Putamen (tissue), 1 donor: ENCODE results near the gene CNKSR3.
"Not testable (repeated sequence)": the region's sequence is repeated elsewhere in the genome, so short reads cannot be mapped to it uniquely, and the experiment has no call there.

ENCODE experiments used
- DNase-seq: peaks from one replicate; pipeline ENCODE4 v3.0.0-alpha.2; 2016; ENCODE audit warnings: low spot score

Gene CNKSR3

DNA sequence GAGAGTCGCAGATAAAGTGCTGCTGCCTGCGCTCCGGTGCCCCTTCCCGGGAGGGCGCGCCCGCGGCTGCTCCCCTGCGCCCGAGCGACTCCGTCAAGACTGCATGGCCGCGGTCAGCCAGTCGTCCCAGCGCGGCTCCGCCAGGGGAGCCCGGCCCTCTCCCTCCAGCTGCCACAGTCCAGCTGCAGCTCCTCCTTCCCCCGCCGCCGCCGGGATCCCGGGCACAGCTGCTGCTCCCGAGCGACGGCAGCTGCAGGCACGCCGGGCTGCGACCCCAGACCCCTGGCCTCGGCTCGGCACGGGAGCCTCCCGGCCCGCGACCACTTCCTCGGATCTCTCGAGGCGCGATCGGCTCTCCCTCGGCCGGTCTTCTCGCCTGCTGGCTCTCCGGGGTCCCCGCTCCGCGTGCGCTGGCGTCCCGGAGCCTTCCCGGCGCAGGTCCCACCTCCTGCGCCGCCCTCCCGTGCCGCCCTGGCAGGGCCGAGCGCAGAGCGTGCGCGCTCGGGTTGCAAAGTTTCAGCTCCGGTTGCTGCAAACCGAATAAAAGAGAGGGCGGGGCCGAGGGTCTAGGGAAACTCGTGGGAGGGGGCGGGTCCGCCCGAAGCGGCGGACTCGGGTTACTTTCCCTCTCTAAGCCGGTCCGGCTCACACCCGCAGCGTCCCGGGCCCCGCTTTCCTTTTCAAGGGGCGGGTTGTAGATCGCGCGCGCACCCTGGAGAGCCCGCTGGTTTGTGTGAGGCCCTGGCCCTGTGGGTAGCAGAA, at the start of gene CNKSR3:
CNKSR3 (minus strand) TSS at position 542 of the 762 bp plus-strand sequence. CDS start 571 bp downstream, outside the sequence.
- DNase-seq: peak; percentile 78

DNA sequence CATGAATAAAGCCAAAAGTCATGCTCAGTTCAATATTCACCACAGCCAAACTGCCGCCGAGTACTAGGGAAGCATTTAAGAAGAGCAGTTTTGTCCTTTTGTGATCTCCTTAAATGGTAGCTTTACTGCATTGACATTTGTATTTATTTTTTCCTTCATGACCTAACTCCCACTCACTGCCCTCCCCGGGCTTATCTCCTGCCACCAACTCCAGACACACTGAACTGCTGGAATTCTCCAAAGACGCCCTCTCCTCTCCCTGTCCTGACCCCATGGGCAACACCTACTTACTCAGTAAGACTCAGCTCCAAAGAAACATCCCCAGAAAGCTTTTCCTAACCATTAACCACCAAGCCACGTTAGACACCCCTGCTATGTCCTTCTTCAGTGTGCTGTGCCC, 48.5 kb upstream of the CNKSR3 start:
- DNase-seq: no peak

DNA sequence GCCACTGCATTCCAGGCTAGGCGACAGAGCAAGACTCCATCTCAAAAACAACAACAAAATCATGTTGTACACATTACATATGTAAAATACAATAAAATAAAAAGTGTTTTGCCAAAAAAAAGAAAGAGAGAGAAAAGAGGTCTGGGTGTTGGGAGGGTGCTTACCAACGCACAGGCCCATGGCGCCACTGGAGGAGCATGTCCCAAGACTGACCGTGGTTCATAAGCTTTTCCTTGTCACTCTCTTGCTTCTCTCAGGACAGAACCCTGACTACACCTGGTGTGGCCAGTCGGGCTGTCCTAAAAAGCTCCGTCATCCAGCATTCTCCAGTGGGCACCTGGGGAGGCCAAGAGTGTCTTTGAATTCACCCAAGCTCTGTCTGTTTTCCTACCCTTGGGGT, 48.0 kb upstream of the CNKSR3 start:
- DNase-seq: no peak

DNA sequence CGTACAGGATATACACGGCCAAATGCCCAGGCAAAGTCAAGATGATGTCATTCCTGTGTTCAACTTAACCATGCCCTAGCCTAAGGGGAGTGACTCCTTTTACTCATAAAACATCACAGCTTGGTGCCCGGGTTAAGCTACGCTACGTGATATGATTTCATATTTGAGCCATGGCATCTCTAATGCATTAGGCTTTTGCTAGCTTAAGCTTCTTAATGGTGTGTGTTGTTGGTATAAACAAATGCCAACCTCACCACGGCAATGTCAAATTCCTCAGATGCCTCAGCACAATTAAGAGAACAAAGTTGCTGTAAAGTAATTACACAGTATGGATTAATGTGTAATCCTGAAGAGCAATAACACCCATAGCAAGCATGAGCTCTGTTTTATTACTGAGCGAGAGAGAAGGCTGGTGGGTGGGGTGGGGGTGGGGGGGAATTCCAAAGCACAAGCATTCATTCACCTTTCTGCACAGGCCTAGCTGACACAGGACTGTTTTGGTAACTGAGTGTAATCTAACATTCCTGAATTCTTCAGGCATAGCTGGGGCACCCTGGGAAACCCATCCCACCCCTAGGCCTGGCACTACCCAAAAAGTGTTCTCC, 44.7 kb upstream of the CNKSR3 start:
- DNase-seq: no peak

DNA sequence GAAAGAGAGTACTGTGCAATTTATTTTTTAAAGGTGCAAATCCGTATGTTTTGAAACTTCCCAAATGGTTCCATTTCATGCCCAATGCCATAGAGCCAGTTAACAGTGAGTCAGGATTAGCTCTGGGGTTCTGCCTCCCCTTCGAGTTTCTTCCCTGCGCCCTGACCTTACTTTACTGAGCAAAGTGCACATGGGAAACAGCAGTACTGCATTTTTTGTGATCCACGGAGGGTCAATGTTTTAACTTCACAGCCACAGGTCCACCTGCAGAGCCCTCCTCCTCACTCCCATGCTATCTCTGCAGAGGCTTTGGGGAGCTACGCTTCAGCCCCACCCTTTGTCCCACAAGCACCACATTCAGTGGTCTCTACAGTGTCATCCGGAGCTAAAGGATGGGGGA, 44.0 kb upstream of the CNKSR3 start:
- no peak for DNase-seq

DNA sequence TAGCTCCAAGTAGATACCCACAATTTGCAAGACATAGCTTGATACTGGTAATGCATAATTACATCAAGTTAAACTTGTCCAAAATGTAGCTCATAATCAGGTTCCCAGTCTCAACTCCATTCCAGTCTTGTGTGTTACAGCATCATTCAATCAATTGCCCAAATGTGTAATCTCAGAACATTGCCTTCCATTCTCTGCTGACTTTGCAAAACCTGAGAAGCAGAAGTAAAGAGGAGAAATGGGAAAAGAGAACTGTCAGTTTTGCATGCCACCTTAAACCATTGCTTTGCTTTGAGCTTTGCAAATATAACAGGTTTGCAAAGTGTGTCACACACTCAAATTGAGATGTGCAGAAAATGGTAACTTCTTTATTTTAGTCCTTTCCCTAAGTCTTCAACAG, 40.3 kb upstream of the CNKSR3 start:
- DNase-seq: no peak

DNA sequence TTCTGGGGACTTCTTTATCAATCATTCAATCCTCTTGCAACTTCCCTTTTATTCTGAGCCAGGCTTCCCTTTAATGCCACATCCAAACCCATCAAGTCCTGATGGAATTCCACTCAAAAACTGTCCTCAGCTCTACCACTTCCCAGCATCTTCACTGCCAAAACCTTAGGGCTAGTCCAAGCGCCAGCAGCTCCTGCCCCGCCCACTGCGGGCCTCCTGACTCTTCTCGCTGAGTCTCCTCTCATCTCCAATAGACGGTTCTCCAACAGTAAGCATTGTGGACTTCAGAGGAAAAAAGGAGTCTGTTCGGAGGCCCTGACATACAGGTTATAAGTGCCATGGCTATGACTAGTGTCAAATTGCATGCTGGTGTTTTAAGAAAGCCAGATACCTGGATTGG, 38.7 kb upstream of the CNKSR3 start:
- DNase-seq: no peak

DNA sequence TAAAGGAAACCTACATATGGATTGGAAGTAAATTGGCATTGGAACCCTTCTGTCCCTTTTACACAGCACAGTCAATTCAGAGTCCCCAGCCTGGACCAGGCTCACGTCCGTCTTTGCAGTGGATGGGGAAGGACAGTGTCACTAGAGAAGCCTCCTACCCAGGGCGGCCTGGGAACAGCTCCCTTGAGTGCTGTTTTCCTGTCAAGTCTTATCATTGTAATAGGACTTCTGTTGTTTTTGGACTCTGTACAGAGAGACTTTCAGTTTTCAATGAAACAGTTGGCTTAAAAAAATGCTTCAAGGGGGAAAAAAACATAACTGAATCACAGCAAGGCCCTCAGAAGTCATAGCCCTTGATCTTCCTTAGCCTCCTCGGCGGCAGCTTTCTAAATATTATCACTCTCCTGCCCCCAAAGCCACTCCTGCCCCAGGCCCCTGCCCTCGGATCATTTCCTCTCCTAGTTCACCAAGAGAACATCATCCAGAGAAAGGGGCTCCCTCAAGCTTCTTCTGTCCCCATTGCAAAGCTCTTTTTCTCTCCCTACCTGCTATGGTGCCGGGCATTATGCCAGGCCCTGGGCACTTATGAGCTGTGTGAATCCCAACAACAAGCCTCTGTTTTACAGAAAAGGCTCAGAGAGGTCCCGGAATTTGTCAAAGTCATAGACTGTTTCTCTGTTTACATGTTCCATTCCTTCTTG, 37.8 kb upstream of the CNKSR3 start:
- peak; percentile 19 for DNase-seq

DNA sequence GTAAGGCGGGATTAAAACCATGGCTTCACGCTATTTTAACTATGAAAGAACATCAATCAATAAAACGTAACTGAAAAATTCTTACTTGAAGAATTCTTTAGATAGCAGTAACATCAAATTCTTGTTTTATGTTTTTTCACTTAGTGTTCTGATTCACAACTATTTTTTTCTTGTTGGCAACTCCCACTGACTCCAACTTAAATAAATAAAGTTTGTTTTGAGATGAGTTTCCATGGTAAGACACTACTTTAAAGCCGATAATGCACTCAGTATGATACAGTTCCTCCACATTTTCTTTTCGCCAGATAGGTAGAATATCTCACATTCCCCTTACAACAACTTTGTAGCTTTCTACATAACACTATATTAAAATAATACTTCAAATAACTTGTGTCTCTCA, 33.1 kb upstream of the CNKSR3 start:
- no peak for DNase-seq

DNA sequence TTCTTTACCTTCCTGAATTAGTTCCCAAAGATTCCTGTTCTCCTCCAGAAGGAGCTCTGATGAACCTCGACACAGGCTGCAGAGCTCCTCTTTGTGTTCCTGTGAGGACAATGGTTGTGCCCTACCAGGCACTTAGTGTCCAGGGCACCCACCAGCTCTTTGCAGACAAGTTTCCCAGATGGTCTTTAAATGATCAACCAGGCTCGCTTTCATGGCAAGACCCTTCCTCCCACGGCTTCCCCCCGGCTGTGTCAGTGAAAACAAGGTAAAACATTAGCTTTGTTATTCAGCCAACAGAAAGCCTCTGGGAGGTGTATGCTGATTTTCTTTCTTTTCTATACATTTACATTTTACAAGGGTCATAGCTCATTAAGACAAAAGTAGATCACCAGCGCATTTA, 32.3 kb upstream of the CNKSR3 start:
- DNase-seq: no peak

DNA sequence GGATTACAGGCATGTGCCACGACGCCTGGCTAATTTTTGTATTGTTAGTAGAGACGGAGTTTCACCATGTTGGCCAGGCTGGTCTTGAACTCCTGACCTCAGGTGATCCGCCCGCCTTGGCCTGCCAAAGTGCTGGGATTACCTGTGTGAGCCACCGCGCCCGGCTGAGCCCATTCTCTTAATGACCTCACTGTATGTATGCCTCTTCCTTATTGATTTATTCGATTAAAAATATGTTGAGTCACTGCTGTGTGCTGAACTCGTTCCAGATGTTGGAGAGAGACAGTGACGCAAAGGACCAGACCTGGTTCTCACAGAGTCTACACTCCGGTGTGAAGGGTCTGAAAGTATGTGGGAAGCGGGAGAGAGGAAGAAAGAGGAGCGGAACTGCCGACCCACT, 31.4 kb upstream of the CNKSR3 start:
- DNase-seq: not testable (repeated sequence)

DNA sequence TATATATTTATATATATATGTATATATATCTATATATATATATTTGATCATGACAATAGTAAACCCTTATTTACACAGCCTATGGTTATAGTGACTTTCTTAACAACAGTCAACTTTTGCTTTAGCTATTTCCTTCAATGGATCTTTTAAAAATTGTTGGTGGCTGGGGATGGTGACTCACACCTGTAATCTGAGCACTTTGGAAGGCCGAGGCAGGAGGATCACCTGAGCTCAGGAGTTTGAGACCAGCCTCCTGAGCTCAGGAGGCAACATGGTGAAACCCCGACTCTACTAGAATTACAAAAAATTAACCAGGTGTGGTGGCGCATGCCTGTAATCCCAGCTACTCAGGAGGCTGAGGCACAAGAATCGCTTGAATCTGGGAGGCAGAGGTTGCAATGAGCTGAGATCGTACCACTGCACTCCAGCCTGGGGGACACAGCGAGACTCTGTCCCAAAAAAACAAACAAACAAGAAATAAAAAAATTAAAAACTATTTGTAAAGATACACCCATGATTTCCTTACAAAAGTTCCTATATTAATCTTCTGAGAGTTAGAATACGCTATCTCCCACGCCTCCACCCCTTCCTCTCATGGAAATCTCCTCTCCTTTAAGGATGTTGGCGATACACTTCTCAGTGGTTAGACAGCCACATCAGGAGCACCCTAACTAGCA, 29.2 kb upstream of the CNKSR3 start:
- DNase-seq: no peak

DNA sequence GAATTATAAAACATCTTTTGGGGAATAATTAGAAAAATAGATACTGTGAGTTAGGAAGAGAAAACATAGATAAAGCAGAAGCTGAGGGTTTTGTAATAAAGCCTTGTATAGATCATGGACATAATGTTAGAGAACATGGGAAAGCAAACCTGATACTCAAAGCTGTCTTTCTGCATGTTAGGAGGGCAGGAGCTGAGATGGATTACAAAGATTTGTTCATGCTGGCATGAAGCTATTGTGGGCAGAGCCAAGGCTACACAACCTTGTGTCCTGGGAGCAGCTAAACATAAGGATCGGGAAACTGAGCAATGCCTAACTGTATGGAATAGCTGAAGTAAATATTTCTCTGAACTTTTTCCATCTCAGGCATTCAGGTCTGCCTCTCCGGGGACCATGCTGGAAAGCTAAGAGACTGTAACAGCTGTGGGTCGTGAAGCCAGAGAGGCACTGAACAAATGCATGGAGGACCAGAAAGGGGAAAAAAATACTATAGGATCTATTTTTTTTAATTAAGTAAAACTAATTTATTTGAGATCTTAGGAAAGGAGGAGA, 28.2 kb upstream of the CNKSR3 start:
- DNase-seq: no peak

DNA sequence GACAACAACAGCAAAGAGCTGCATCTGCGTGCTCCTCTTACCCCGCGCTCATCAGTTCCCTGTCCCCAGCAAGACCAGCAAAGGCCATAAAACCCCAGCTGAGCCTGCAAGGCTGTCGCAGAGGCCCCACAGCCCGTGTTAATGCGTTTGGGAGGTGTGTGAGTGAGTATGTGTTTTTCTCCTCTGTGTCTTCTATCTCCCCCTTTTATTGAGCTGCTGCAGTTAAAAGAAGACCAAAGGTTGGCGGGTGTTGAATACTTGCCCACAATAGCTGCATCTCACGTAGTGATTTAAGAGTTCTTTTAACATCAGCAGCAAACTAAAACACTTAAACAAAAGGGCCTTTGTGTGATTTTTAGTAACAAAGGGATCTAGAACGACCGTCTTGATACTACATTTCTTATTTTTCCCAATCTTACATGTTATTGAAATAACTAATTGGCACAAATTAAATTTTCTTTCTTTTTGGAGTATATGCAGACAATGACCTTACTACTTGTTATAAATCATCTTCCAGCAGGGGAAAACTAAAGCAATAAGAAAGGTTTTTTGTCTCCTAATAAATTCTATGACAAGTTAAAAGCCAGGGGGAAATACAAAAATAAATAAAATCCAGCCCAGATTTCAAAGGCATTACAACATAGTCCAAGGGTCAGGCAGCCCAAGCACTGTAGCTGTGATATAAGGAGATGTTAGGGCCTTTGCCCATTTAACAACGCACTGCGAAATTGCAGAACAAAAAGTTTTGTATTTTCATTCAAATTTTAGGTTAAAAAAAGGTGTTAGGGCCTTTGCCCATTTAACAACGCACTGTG, 27.2 kb upstream of the CNKSR3 start:
- DNase-seq: peak; percentile 3

DNA sequence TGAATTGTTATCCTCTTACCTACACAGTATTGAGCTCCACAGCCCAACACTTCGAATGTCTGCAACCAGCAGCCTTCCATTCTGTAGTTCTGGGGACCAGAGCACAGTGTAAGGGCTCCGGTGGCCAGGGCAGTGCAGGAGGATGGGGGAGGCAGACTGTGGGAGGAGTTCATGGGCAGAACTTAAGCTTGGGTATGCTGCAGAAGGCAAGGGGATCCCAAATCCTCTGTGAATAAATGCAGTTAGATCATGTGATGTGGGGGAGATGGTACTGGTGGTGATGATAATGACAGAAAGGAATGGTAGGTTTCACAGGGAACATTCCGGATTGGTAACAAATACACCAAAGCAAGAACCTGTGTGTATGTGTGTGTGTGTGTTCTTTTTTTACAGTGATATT, 26.5 kb upstream of the CNKSR3 start:
- DNase-seq: no peak

DNA sequence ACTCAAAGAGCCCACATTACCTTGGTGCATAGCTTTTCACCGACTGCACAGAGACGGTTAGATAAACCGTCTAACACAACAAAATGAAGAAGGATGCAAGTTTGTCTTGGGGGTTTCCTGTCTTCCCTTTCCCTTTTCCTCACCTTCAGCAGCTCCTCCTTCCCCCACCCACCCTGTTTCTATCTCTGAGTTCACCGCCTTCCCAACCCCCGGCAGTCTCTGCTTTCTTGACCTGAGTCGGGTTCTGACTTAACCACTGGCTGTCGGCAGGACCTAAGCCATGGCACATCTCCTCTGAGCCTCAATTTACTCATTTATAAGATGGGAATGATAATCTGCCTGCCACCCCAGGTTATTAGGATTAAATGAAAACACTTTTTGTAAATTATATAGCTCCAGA, 25.8 kb upstream of the CNKSR3 start:
- no peak for DNase-seq

DNA sequence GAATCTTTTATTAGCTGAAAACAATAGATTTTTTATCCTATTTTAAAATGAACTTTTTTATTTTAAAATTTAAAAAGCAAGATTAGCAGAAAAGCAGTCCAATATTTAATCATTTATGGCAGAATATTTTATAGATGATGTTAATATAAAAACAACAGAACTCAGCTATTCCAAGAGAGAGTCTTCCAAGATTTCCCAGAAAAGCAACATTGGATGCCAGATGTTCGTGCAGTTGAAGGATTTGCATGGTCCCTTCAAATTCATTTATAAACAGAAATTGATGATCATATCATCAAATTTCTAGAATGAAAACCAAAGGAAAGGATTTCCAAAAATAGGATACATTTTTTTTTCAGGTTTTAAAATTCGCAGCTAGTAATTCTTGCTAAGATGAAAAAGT, 25.4 kb upstream of the CNKSR3 start:
- DNase-seq: no peak

DNA sequence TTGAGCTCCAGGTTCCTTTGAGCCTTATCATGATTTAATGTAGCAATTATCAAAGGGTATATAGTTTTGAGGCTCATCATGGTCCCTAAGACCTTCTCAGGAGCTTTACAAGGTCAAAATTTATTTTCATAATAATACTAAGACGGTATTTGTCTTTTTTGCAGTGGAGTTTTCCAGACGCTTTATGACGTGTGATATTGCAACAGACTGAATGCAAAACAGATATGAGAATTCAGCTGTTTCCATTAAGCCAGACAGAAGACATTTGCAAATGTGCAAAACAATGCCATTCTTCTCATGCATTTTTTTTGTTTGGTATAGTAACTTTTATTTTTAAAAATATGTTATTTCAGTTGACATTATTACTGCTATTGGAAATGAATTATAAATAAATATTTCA, 24.7 kb upstream of the CNKSR3 start:
- no peak for DNase-seq

DNA sequence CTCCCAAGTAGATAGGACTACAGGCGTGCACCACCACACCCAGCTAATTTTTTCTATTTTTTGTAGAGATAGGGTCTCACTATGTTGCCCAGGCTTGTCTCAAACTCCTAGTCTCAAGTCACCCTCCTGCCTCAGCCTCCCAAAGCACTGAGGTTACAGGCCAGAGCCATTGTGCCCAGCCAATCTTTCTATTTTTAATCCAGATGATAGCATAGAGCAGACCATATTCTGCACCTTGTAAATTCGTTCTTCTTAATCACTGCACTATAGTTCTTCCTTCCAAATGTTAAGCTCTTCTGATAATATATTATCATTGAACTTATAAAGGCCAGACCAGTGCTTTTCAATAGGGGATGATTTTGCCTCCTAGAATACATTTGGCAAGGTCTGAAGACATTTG, 24.0 kb upstream of the CNKSR3 start:
- no peak for DNase-seq

DNA sequence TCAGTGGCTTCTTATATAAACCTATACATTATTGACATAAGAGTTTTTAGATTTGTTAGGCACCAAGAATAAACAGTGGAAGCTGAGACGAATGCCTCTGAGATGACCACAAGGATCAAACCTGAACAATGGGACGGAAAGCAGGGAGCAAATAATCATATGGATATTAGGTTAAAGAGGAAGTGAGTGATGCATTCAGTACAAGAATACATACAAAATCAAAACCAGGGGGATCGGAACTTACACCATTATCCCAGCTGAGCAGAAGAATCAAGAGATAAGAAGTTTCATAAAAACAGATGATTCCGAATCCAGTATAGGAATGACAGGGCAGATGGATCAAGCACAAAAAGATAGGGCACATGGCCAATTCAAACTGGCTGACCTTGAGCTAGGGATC, 21.9 kb upstream of the CNKSR3 start:
- no peak for DNase-seq

DNA sequence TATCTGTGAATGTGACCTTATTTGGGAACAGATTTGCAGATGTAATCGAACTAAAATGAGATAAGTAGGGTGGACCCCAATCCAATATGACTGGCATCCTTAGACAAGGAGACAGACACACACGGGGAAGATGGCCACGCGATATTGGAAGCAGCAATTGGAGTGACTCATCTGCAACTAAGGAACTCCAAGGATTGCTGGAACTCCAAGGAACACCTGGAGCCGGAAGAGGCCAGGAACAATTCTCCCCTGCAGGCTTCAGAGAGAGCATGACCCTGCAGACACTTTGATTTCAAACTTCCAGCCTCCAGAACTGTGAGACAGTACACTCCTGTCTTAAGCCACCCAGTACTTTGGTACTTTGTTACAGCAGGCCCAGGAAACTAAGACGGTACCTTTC, 19.5 kb upstream of the CNKSR3 start:
- DNase-seq: no peak
